ENCODE results near the gene FTH1.

The FTH1 gene

DNA sequence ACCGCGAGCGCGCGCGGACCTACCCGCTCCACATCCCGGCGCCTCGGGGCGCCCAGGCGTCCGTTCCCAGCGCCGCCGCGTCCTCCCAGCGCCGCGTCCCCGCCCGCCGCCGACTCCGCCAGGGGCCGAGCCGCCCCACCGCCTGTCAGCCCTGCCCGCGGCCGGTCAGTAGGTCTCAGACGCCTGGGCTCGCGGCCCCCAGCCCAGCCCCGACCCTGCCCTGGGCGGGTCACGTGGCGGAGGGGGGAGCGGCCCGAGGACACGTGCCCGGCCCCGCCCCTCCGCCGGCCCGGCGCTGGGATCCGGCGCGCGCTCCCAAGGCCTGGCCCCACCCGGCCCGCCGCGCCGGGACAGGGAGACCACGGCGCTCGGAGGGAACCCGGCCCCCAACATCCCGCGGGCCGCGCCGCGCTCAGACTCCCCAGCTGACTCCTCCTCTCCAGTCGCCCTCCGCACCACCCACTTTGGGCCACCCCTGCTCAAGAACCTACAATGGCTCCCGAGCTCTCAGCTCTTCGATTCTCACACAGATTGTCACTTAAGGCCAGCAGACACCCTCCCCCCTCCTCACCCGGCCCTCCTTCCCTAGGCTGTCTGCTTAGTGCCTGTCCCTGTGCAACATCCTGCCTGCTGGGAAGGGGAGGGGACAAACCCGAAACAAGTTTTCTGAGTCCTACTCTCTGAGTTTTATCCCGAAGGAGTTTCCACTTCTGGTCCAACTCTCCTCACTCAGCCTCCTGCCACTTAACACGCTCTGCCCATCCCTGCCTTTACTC is 49.9 kb downstream of the FTH1 start, which contains the start of gene RAB3IL1:
TSS of gene RAB3IL1 (minus strand) at position 233 of the 776 bp plus-strand sequence. CDS start at position 34, 199 bp downstream.
- H3K4me3 ChIP-seq (ENCODE audit: low read depth, low read length) = no peak within 1 kb of the TSS
- TF ChIP-seq, protein P1, sequence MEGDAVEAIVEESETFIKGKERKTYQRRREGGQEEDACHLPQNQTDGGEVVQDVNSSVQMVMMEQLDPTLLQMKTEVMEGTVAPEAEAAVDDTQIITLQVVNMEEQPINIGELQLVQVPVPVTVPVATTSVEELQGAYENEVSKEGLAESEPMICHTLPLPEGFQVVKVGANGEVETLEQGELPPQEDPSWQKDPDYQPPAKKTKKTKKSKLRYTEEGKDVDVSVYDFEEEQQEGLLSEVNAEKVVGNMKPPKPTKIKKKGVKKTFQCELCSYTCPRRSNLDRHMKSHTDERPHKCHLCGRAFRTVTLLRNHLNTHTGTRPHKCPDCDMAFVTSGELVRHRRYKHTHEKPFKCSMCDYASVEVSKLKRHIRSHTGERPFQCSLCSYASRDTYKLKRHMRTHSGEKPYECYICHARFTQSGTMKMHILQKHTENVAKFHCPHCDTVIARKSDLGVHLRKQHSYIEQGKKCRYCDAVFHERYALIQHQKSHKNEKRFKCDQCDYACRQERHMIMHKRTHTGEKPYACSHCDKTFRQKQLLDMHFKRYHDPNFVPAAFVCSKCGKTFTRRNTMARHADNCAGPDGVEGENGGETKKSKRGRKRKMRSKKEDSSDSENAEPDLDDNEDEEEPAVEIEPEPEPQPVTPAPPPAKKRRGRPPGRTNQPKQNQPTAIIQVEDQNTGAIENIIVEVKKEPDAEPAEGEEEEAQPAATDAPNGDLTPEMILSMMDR (IDR thresholded peaks at IDR 0.05; ENCODE audit: borderline replicate concordance, insufficient read depth, low read depth, low read length) = no peak

DNA sequence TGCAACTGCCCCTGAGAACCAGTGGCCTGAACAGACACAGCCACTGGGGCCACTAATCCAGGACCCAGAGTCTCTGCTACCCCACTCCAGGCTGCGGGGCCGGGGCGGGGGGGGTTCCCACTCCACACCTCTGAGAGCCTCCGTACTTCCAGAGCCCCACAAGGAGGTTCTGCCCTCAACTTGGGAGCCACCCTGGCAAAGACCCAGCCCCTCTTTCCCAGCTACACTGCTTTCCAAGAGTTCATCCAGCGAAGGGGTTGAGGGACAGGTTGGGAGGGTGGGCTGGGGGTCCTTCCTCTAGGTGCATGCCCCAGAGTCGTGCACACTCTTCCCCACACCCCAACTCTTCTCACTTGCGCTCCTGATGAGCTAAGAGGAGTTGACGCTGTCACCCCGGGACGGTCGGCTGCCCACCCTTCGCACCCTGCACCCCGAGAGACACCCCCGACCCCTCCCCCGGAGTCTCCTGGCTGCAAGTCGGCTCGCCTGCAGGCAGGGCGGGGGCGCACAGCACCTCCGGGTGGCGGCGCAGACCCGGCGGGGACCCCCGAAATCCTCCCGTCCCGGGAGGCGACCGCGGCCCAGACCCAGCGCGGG is 50.6 kb downstream of the FTH1 start:
- H3K4me3 ChIP-seq (ENCODE audit: low read depth, low read length) = no peak overlapping the region
- TF ChIP-seq, protein P1 (IDR thresholded peaks at IDR 0.05; ENCODE audit: borderline replicate concordance, insufficient read depth, low read depth, low read length) = no peak

DNA sequence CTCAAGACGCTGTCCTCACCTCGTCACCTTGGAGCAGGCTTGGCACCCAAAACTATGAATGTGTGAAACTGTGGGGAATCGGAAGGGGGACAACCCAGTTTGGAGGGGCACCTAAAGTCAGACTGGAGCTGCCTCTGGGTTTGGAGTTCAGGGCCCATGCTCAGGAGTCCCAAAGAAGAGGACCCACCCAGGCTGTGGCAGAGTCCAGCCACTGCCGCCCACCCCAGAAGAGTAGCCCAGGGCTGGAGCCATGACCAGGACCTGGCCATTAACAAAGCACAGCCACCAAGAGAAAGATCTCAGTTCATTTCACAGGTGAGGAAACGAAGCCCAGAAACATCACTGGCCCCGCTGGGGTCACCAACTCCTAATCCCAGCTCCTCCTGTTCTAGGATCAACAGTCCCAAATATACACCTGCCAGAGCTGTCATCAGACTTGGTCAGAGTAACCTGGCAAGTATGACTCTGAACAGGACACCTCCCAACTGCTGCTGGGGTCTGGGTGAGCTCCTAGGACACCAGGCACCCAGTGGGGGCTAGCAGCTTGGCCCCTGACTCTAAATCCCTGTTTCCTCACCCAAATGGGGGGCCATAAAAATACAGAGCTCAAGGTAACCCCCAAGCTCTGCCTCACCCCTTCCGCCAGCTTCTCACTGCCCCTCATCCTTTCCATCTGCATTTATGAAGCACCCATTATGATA is 52.8 kb downstream of the FTH1 start:
- H3K4me3 ChIP-seq (ENCODE audit: low read depth, low read length) = no peak overlapping the region
- TF ChIP-seq, protein P1 (IDR thresholded peaks at IDR 0.05; ENCODE audit: borderline replicate concordance, insufficient read depth, low read depth, low read length) = no peak
